ENCODE data around the gene IGSF5. TPM values are rescaled to one million over a fixed set of nuclear protein-coding genes. Genes with fewer than 3 reads are reported as not detected.

IGSF5 gene
- total and polyA plus RNA-seq, 4 donors, result 0.03 to 0.08 TPM; not detected in 2

DNA sequence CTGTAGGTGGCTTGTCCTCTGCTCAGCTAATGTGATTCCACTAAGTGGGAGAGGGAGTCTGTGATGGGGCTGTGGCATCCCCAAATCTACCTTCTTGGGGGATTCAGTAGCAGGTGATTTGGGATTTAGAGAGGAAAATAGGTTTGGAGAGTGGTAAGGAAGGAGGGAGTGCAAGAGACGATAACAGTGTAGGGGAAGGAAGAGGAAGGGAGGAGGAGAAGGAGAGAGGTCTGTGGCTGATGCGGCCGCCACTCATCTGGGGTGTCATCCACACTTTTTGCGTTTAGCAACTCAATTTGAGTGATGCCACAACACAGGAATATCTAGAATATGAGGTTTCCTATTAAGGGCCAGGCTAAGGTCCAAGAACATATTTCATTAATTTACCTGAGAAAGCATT, 98.5 kb downstream of the IGSF5 start:
- Histone ChIP-seq H3K4me1 (ENCODE audit: control insufficient read depth in 4 of 4, insufficient read depth in 4 of 4, low read length in 3 of 4) (no peaks in the 10 kb centered on the region), H3K36me3 (ENCODE audit: control insufficient read depth in 4 of 4, insufficient read depth in 3 of 4, low read depth in 1 of 4, low read length in 3 of 4) (no peaks in the 10 kb centered on the region), H3K27me3 (ENCODE audit: control insufficient read depth in 4 of 4, insufficient read depth in 4 of 4, low read length in 3 of 4) (peaks cover 0 to 19% (median under 1%) of the 10 kb centered on the region in 4 donors), H3K4me3 (ENCODE audit: low read depth in 1 of 3, low read length in 3 of 3) (no peak overlapping the region), H3K27ac (ENCODE audit: low read depth in 1 of 2, low read length in 2 of 2) (no peak overlapping the region), H3K9ac (ENCODE audit: low read depth in 1 of 2, low read length in 2 of 2) (no peak overlapping the region), H3K9me3 (ENCODE audit: control insufficient read depth in 4 of 4, low read length in 3 of 4) (no peaks in the 10 kb centered on the region)
- WGBS, result 83% methylated on average over 4 of the region's 4 CpGs
- DNase-seq (ENCODE audit: low spot score), result no peak
- no peak for TF ChIP-seq FOXA1 (IDR thresholded peaks at IDR 0.05)
- no peak for TF ChIP-seq GABPA (IDR thresholded peaks at IDR 0.05 in 1 of 2, conservative IDR thresholded peaks at IDR 0.05 in 1 of 2)
- no peak for TF ChIP-seq HNF4G (IDR thresholded peaks at IDR 0.05)
- no peak for TF ChIP-seq YY1 (IDR thresholded peaks at IDR 0.05)
- no peak for TF ChIP-seq JUND (IDR thresholded peaks at IDR 0.05)
- TF ChIP-seq, protein P1, sequence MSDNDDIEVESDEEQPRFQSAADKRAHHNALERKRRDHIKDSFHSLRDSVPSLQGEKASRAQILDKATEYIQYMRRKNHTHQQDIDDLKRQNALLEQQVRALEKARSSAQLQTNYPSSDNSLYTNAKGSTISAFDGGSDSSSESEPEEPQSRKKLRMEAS (IDR thresholded peaks at IDR 0.05), result no peak
- TF ChIP-seq, protein P2, sequence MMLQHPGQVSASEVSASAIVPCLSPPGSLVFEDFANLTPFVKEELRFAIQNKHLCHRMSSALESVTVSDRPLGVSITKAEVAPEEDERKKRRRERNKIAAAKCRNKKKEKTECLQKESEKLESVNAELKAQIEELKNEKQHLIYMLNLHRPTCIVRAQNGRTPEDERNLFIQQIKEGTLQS (IDR thresholded peaks at IDR 0.05), result no peak
- TF ChIP-seq EGR1 (IDR thresholded peaks at IDR 0.05; ENCODE audit: low read depth in 2 of 2), result no peak
- TF ChIP-seq RXRA (IDR thresholded peaks at IDR 0.05), result no peak
- no peak for TF ChIP-seq NR2F2 (IDR thresholded peaks at IDR 0.05)
- no peak for TF ChIP-seq HNF4A (conservative IDR thresholded peaks at IDR 0.05)
- TF ChIP-seq FOXA2 (IDR thresholded peaks at IDR 0.05), result no peak
- TF ChIP-seq, protein P3, sequence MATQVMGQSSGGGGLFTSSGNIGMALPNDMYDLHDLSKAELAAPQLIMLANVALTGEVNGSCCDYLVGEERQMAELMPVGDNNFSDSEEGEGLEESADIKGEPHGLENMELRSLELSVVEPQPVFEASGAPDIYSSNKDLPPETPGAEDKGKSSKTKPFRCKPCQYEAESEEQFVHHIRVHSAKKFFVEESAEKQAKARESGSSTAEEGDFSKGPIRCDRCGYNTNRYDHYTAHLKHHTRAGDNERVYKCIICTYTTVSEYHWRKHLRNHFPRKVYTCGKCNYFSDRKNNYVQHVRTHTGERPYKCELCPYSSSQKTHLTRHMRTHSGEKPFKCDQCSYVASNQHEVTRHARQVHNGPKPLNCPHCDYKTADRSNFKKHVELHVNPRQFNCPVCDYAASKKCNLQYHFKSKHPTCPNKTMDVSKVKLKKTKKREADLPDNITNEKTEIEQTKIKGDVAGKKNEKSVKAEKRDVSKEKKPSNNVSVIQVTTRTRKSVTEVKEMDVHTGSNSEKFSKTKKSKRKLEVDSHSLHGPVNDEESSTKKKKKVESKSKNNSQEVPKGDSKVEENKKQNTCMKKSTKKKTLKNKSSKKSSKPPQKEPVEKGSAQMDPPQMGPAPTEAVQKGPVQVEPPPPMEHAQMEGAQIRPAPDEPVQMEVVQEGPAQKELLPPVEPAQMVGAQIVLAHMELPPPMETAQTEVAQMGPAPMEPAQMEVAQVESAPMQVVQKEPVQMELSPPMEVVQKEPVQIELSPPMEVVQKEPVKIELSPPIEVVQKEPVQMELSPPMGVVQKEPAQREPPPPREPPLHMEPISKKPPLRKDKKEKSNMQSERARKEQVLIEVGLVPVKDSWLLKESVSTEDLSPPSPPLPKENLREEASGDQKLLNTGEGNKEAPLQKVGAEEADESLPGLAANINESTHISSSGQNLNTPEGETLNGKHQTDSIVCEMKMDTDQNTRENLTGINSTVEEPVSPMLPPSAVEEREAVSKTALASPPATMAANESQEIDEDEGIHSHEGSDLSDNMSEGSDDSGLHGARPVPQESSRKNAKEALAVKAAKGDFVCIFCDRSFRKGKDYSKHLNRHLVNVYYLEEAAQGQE (IDR thresholded peaks at IDR 0.05), result no peak
- TF ChIP-seq, protein P4, sequence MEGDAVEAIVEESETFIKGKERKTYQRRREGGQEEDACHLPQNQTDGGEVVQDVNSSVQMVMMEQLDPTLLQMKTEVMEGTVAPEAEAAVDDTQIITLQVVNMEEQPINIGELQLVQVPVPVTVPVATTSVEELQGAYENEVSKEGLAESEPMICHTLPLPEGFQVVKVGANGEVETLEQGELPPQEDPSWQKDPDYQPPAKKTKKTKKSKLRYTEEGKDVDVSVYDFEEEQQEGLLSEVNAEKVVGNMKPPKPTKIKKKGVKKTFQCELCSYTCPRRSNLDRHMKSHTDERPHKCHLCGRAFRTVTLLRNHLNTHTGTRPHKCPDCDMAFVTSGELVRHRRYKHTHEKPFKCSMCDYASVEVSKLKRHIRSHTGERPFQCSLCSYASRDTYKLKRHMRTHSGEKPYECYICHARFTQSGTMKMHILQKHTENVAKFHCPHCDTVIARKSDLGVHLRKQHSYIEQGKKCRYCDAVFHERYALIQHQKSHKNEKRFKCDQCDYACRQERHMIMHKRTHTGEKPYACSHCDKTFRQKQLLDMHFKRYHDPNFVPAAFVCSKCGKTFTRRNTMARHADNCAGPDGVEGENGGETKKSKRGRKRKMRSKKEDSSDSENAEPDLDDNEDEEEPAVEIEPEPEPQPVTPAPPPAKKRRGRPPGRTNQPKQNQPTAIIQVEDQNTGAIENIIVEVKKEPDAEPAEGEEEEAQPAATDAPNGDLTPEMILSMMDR (IDR thresholded peaks at IDR 0.05; ENCODE audit: low read depth, low read length, missing input control), result no peak
- no peak for TF ChIP-seq TAF1 (conservative IDR thresholded peaks at IDR 0.05)
- TF ChIP-seq RAD21 (IDR thresholded peaks at IDR 0.05), result no peak
- no peak for TF ChIP-seq SP1 (IDR thresholded peaks at IDR 0.05)
- TF ChIP-seq, protein P5, sequence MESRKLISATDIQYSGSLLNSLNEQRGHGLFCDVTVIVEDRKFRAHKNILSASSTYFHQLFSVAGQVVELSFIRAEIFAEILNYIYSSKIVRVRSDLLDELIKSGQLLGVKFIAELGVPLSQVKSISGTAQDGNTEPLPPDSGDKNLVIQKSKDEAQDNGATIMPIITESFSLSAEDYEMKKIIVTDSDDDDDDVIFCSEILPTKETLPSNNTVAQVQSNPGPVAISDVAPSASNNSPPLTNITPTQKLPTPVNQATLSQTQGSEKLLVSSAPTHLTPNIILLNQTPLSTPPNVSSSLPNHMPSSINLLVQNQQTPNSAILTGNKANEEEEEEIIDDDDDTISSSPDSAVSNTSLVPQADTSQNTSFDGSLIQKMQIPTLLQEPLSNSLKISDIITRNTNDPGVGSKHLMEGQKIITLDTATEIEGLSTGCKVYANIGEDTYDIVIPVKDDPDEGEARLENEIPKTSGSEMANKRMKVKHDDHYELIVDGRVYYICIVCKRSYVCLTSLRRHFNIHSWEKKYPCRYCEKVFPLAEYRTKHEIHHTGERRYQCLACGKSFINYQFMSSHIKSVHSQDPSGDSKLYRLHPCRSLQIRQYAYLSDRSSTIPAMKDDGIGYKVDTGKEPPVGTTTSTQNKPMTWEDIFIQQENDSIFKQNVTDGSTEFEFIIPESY (IDR thresholded peaks at IDR 0.05), result no peak
